Transverse colon (tissue), 4 donors: ENCODE data around the gene MRPL42. TPM values are rescaled to one million over a fixed set of nuclear protein-coding genes. Genes with fewer than 3 reads are reported as not detected.

Source experiments
- DNase-seq: peaks from one replicate; pipeline ENCODE4 v3.0.0-alpha.2; 2019
- H3K27ac ChIP-seq, 4 donors: fragments of 200-600 bp; sonication (generic); 2 replicates each; pipeline ENCODE4 v1.5.1; 2016 to 2018; ENCODE audit warnings: inconsistent platforms in 4 of 4
- H3K27me3 ChIP-seq: fragments of 200-600 bp; sonication (generic); 2 replicates; pipeline ENCODE4 v1.5.1; 2017; ENCODE audit warnings: inconsistent platforms
- H3K36me3 ChIP-seq, 4 donors: fragments of 200-600 bp; sonication (generic); 2 replicates each; pipeline ENCODE4 v1.5.1; 2017 to 2019; ENCODE audit warnings: inconsistent platforms in 4 of 4
- H3K4me1 ChIP-seq, 4 donors: fragments of 200-600 bp; sonication (generic); 2 replicates each; pipeline ENCODE4 v1.5.1; 2017 to 2020; ENCODE audit warnings: inconsistent platforms in 4 of 4
- H3K4me3 ChIP-seq, 4 donors: fragments of 200-600 bp; sonication (generic); 1 replicate in 1 of 4; 2 replicates in 3 of 4; pipeline versions ENCODE4 v1.5.1 to v1.6.1; 2017 to 2019; ENCODE audit warnings: inconsistent platforms in 4 of 4
- H3K9me3 ChIP-seq, 2 donors: fragments of 200-600 bp; sonication (generic); 2 replicates each; pipeline ENCODE4 v1.5.1; 2017 to 2019; ENCODE audit warnings: inconsistent platforms in 2 of 2
- CTCF ChIP-seq, 5 experiments: fragments of 200-600 bp in 3 of 5; fragments of 450-650 bp in 2 of 5; sonication (generic) in 3 of 5; IDR thresholded peaks; 1 replicate in 2 of 5; 2 replicates in 3 of 5; pipeline ENCODE4 v1.5.1; 2016 to 2017; ENCODE audit warnings: antibody characterized with exemption in 5 of 5, inconsistent platforms in 3 of 5, mild to moderate bottlenecking in 2 of 5, moderate library complexity in 1 of 5
- EP300 ChIP-seq: sonication (generic); formaldehyde crosslinking; IDR thresholded peaks from one replicate; pipeline ENCODE4 v1.6.1; 2017; ENCODE audit warnings: antibody characterized with exemption, low read depth
- POLR2A ChIP-seq: fragments of 450-650 bp; IDR thresholded peaks from one replicate; pipeline ENCODE4 v1.6.1; 2016; ENCODE audit warnings: antibody characterized with exemption, mild to moderate bottlenecking, moderate library complexity
- POLR2AphosphoS5 ChIP-seq, 3 donors: sonication (generic); formaldehyde crosslinking; IDR thresholded peaks; one replicate each; pipeline ENCODE4 v1.6.1; 2016; ENCODE audit warnings: antibody characterized with exemption in 3 of 3
- WGBS, 2 donors: methylation state at CpG; one replicate each; pipeline ENCODE4 v1.1.5; 2018; ENCODE audit warnings: low coverage in 1 of 2; 5-methylcytosine and 5-hydroxymethylcytosine counted together
- in situ Hi-C, 4 donors: fragments of 200-750 bp; cut with MboI; loops; one replicate each; pipeline versions ENCODE4 v1.15.0 to v1.15.1; 2017; ENCODE audit warnings: low sequenced_read_pairs in 3 of 4, low pct_ligation_motif_present in 1 of 4, low pct_unique_long_range_greater_than_20kb in 1 of 4
- intact Hi-C: fragments of 100-400 bp; cut with DNase I; formaldehyde crosslinking; loops from one replicate; pipeline ENCODE4 v1.15.1; 2023; ENCODE audit warnings: low total_unique reads
- total RNA-seq, 4 donors: library from RNA; depleted of rRNA; stranded (reverse); fragments of >200 nt; gene quantifications; one replicate each; pipeline ENCODE4 v1.1.0, GENCODE V29; 2016

Gene MRPL42
- total RNA-seq, 4 donors from 2014 or later, result 10.5 to 45.1 (median 27.2) TPM

GRCh38 chr12:93438266-93439050 lies 28.9 kb upstream of the MRPL42 start:
- H3K4me1 ChIP-seq, result peaks cover 7 to 57% (median 30%) of the 10 kb centered on the region in 4 donors
- intact Hi-C loops (no loop called here), in situ Hi-C loops (no loop called here)
- no peaks in the 10 kb centered on the region for H3K9me3 ChIP-seq
- H3K27ac ChIP-seq, result no peak overlapping the region
- 55 to 82% methylated on average over 3 of the region's 3 CpGs for WGBS, 2 donors
- no peaks in the 10 kb centered on the region for H3K27me3 ChIP-seq
- no peak for DNase-seq
- no peak overlapping the region for H3K4me3 ChIP-seq
- H3K36me3 ChIP-seq, result no peaks in the 10 kb centered on the region
- no peak for TF ChIP-seq POLR2A
- no peak for TF ChIP-seq CTCF (IDR thresholded peaks at IDR 0.05)
- no peak for TF ChIP-seq POLR2AphosphoS5 (IDR thresholded peaks at IDR 0.05)
- no peak for TF ChIP-seq EP300

GRCh38 chr12:93440043-93440835 lies 27.1 kb upstream of the MRPL42 start:
- peak overlapping the region; percentile 81 to 98 (median 98) for H3K4me3 ChIP-seq
- DNase-seq, result no peak
- in situ Hi-C loops (no loop called here), intact Hi-C loops (no loop called here)
- peaks cover 7 to 40% (median 23%) of the 10 kb centered on the region in 4 donors for H3K4me1 ChIP-seq
- H3K27ac ChIP-seq, result peak overlapping the region in 2 of 4 donors; percentile 93 to 95
- no peaks in the 10 kb centered on the region for H3K9me3 ChIP-seq
- TF ChIP-seq CTCF (IDR thresholded peaks at IDR 0.05) (no peak), POLR2A (no peak), EP300 (no peak), POLR2AphosphoS5 (IDR thresholded peaks at IDR 0.05) (no peak)
- H3K27me3 ChIP-seq, result no peaks in the 10 kb centered on the region
- WGBS, 2 donors, result 15 to 22% methylated on average over 12 of the region's 12 CpGs
- no peaks in the 10 kb centered on the region for H3K36me3 ChIP-seq

- peak; percentile 56 for DNase-seq
- Histone ChIP-seq H3K4me3 (peak overlapping the region; percentile 81 to 98 (median 98)), H3K9me3 (no peaks in the 10 kb centered on the region), H3K27ac (peak overlapping the region; percentile 93 to 98 (median 96)), H3K4me1 (peaks cover 7 to 39% (median 21%) of the 10 kb centered on the region in 4 donors), H3K36me3 (no peaks in the 10 kb centered on the region), H3K27me3 (no peaks in the 10 kb centered on the region)
- WGBS, 2 donors, result 1% methylated on average over 33 of the region's 55 CpGs; no CpG with 5 or more reads in 1 of the 2 donors
- in situ Hi-C loops, result no loop called here
- TF ChIP-seq POLR2A (no peak), CTCF (IDR thresholded peaks at IDR 0.05) (no peak), EP300 (no peak), POLR2AphosphoS5 (IDR thresholded peaks at IDR 0.05) (no peak)
- intact Hi-C loops, result no loop called here
Observed at GRCh38 chr12:93441081-93441616, 26.2 kb upstream of the MRPL42 start.
